ENCODE data around the gene EGR4. TPM values are rescaled to one million over a fixed set of nuclear protein-coding genes. Genes with fewer than 3 reads are reported as not detected.

EGR4 gene
- total RNA-seq, 1 experiment from 2014 or later, result not detected

DNA sequence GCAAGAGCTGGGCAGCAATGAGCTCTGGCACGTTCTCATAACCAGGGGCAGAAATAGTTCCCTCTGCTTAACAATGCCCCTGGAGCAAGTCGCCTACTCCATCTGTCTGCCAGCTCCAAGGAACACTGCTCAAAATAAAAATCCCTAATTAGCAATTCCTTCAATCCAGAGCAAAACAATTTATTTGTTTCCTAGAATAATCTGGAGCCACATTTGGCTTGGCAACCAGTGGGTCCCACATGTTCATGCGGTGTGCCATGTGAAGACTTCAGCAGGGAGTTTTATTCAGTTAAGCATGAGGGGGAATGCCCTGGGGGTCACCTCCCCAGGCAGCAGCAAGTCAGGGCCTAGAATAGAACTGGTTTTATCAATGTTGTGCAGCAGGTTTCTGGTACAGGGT, 7.6 kb upstream of the EGR4 start:
- POLR2A ChIA-PET, result no interaction called here
- Mint-ChIP-seq H3K27ac (ENCODE audit: unreplicated experiment) (no peak overlapping the region), H3K27me3 (ENCODE audit: insufficient read depth, unreplicated experiment) (peaks cover 18% of the 10 kb centered on the region), H3K4me3 (ENCODE audit: unreplicated experiment) (no peak overlapping the region), H3K36me3 (ENCODE audit: insufficient read depth, unreplicated experiment) (no peaks in the 10 kb centered on the region), H3K9me3 (ENCODE audit: unreplicated experiment) (no peaks in the 10 kb centered on the region), H3K4me1 (ENCODE audit: low read depth, unreplicated experiment) (no peaks in the 10 kb centered on the region)
- peaks cover 1% of the 10 kb centered on the region for H3K27me3 ChIP-seq (replicated peaks; ENCODE audit: control insufficient read depth, insufficient read depth, low read length)
- intact Hi-C loops (cut with micrococcal nuclease; ENCODE audit: unreplicated experiment), result no loop called here
- BruUV-seq (replicated peaks), result no TSS peak
- H3K36me3 ChIP-seq (ENCODE audit: control insufficient read depth, insufficient read depth, low read length), result no peaks in the 10 kb centered on the region
- no peak overlapping the region for H3K4me3 ChIP-seq (ENCODE audit: low read depth, low read length)
- CTCF ChIA-PET, result no interaction called here
- H3K9me3 ChIP-seq, result no peaks in the 10 kb centered on the region
- TF ChIP-seq, protein P1, sequence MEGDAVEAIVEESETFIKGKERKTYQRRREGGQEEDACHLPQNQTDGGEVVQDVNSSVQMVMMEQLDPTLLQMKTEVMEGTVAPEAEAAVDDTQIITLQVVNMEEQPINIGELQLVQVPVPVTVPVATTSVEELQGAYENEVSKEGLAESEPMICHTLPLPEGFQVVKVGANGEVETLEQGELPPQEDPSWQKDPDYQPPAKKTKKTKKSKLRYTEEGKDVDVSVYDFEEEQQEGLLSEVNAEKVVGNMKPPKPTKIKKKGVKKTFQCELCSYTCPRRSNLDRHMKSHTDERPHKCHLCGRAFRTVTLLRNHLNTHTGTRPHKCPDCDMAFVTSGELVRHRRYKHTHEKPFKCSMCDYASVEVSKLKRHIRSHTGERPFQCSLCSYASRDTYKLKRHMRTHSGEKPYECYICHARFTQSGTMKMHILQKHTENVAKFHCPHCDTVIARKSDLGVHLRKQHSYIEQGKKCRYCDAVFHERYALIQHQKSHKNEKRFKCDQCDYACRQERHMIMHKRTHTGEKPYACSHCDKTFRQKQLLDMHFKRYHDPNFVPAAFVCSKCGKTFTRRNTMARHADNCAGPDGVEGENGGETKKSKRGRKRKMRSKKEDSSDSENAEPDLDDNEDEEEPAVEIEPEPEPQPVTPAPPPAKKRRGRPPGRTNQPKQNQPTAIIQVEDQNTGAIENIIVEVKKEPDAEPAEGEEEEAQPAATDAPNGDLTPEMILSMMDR (IDR thresholded peaks at IDR 0.05; ENCODE audit: insufficient read depth in 1 of 2, low read depth in 1 of 2, low read length in 1 of 2, severe bottlenecking in 1 of 2, unreplicated experiment in 1 of 2), result no peak
- no peak for DNase-seq
- no peaks in the 10 kb centered on the region for H3K4me1 ChIP-seq

DNA sequence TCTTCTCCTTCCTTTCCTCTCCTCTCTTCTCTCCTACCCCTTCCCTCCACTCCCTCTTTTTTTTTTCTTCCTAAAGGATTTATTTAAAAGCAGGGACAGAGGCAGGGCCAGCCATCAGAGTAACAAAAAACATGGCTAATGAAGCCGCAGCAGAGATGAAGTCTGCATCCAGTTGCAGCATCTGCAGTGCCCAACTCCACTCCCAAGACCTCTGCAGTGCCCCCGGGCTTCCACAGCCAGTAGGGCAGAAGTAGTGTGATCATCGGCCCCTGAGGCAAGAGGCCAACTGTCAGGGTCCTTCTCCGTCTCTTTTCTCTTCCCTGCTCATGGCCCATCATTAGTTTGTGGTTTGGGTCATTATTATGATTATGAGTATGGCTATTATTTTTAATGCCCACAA, 4.2 kb upstream of the EGR4 start:
- ChIA-PET CTCF (interaction anchor here (0.7 kb wide), 1 partner anchor 410 kb away, joined by 3 read pairs; the partner anchor contains the start of gene SPR), POLR2A (no interaction called here)
- Histone ChIP-seq H3K36me3 (ENCODE audit: control insufficient read depth, insufficient read depth, low read length) (no peaks in the 10 kb centered on the region), H3K4me3 (ENCODE audit: low read depth, low read length) (no peak overlapping the region), H3K9me3 (no peaks in the 10 kb centered on the region), H3K27me3 (replicated peaks; ENCODE audit: control insufficient read depth, insufficient read depth, low read length) (peaks cover 1% of the 10 kb centered on the region), H3K4me1 (no peaks in the 10 kb centered on the region)
- Mint-ChIP-seq H3K4me1 (ENCODE audit: low read depth, unreplicated experiment) (no peaks in the 10 kb centered on the region), H3K27me3 (ENCODE audit: insufficient read depth, unreplicated experiment) (peaks cover 22% of the 10 kb centered on the region), H3K36me3 (ENCODE audit: insufficient read depth, unreplicated experiment) (no peaks in the 10 kb centered on the region), H3K9me3 (ENCODE audit: unreplicated experiment) (no peaks in the 10 kb centered on the region), H3K27ac (ENCODE audit: unreplicated experiment) (no peak overlapping the region), H3K4me3 (ENCODE audit: unreplicated experiment) (no peak overlapping the region)
- intact Hi-C loops (cut with micrococcal nuclease; ENCODE audit: unreplicated experiment), result no loop called here
- no peak for DNase-seq
- no TSS peak for BruUV-seq (replicated peaks)
- TF ChIP-seq, protein P1 (IDR thresholded peaks at IDR 0.05; ENCODE audit: insufficient read depth in 1 of 2, low read depth in 1 of 2, low read length in 1 of 2, severe bottlenecking in 1 of 2, unreplicated experiment in 1 of 2), result no peak

DNA sequence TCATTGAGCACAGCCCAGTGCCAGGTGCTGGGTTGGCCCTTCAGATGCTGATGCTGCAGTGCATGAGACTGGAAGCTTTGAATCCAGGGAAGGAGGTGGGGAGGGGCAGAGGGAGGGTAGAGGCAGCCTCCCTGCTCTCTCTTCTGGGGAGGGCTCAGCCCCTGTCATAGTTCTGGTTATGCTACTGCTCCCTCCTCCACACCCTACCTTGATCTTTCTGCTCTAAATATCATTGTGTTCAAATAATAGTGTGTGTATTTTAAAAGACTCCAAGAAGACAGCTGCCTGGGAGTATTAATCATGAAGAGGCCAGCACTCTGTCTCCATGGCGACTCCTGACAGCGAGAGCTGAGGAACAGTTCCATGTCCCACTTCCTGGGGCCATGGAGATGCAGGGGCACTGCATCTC, 3.8 kb upstream of the EGR4 start:
- CTCF ChIA-PET, result interaction anchor here (0.7 kb wide), 1 partner anchor 410 kb away, joined by 3 read pairs; the partner anchor contains the start of gene SPR
- H3K27me3 Mint-ChIP-seq (ENCODE audit: insufficient read depth, unreplicated experiment), result peaks cover 22% of the 10 kb centered on the region
- H3K27me3 ChIP-seq (replicated peaks; ENCODE audit: control insufficient read depth, insufficient read depth, low read length), result peaks cover 1% of the 10 kb centered on the region

More for the DNA sequence above, 3.8 kb upstream of the EGR4 start:
- H3K4me3 Mint-ChIP-seq (ENCODE audit: unreplicated experiment), result no peak overlapping the region
- no TSS peak for BruUV-seq (replicated peaks)
- no peaks in the 10 kb centered on the region for H3K9me3 ChIP-seq
- H3K4me3 ChIP-seq (ENCODE audit: low read depth, low read length), result no peak overlapping the region
- H3K4me1 Mint-ChIP-seq (ENCODE audit: low read depth, unreplicated experiment), result no peaks in the 10 kb centered on the region
- POLR2A ChIA-PET, result no interaction called here
- H3K27ac Mint-ChIP-seq (ENCODE audit: unreplicated experiment), result no peak overlapping the region
- intact Hi-C loops (cut with micrococcal nuclease; ENCODE audit: unreplicated experiment), result no loop called here
- no peak for DNase-seq
- no peaks in the 10 kb centered on the region for H3K36me3 ChIP-seq (ENCODE audit: control insufficient read depth, insufficient read depth, low read length)
- TF ChIP-seq, protein P1 (IDR thresholded peaks at IDR 0.05; ENCODE audit: insufficient read depth in 1 of 2, low read depth in 1 of 2, low read length in 1 of 2, severe bottlenecking in 1 of 2, unreplicated experiment in 1 of 2), result no peak
- no peaks in the 10 kb centered on the region for H3K9me3 Mint-ChIP-seq (ENCODE audit: unreplicated experiment)
- H3K4me1 ChIP-seq, result no peaks in the 10 kb centered on the region
- H3K36me3 Mint-ChIP-seq (ENCODE audit: insufficient read depth, unreplicated experiment), result no peaks in the 10 kb centered on the region
